HL-60 (cell line): ENCODE measurements around the gene GYG2.

ENCODE experiments used
- DNase-seq, 2 experiments: peaks; one replicate each; pipeline ENCODE4 v3.0.0-alpha.2; 2010 to 2020; ENCODE audit warnings: low read depth in 1 of 2, low spot score in 1 of 2
- H3K27ac ChIP-seq: fragments of 250-450 bp; sonication (Bioruptor Pico); replicated peaks from 2 replicates; pipeline ENCODE4 v1.5.1; 2020; ENCODE audit warnings: mild to moderate bottlenecking, moderate library complexity
- H3K27me3 ChIP-seq: fragments of 250-450 bp; sonication (Bioruptor Pico); 2 replicates; pipeline ENCODE4 v1.5.1; 2021; ENCODE audit warnings: mild to moderate bottlenecking, moderate library complexity; ENCODE audit not compliant: insufficient read depth, poor library complexity, severe bottlenecking
- H3K4me3 ChIP-seq: replicated peaks from 2 replicates; pipeline ENCODE4 v1.5.1; 2011; ENCODE audit warnings: mild to moderate bottlenecking, control low read depth, low read length; ENCODE audit not compliant: insufficient read depth
- GABPA ChIP-seq: IDR thresholded peaks from 2 replicates; pipeline ENCODE4 v1.6.1; 2012; ENCODE audit warnings: low read depth
- POLR2AphosphoS5 ChIP-seq: IDR thresholded peaks from 2 replicates; pipeline ENCODE4 v1.6.1; 2012; ENCODE audit warnings: low read depth
- SPI1 ChIP-seq: IDR thresholded peaks from 2 replicates; pipeline ENCODE4 v1.6.1; 2012; ENCODE audit warnings: low read depth, mild to moderate bottlenecking, borderline replicate concordance
- TF ChIP-seq, protein P1 (sequence below): IDR thresholded peaks from one replicate; pipeline ENCODE4 v1.5.1; 2011; ENCODE audit warnings: low read length, control low read depth, inconsistent platforms; ENCODE audit not compliant: insufficient read depth
- TF ChIP-seq, protein P2 (sequence below): IDR thresholded peaks from 2 replicates; pipeline ENCODE4 v1.6.1; 2012; ENCODE audit warnings: low read depth; ENCODE audit not compliant: insufficient replicate concordance

The GYG2 gene

DNA sequence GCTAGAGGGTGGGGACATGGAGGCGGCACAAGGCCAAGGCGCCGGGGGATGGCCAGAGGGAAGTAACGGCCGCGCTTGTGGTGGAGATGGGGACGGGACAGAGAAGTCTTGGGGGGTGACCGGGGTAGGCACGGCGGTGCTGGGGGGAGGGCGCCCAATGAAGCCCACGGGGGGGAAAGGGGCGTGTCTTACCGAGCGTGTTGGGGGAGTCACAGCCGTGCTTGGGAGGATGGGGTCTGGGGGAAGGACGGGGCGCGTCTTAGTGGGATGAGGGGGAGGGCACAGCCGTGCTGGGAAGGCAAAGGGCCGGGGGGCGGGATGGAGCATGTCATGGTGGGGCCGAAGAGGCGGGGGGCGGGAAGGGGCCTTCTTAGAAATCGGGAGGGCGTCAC, 99.5 kb downstream of the GYG2 start:
- 0 out of 2 replicates have a peak, but pooled peaks have one; percentile 15 for TF ChIP-seq SPI1
- TF ChIP-seq POLR2AphosphoS5 = no peak
- Histone ChIP-seq H3K27me3 (no peaks in the 10 kb centered on the region), H3K4me3 (peak overlapping the region; percentile 44), H3K27ac (no peak overlapping the region)
- DNase-seq = peak in 1 of 2 experiments; percentile 5

DNA sequence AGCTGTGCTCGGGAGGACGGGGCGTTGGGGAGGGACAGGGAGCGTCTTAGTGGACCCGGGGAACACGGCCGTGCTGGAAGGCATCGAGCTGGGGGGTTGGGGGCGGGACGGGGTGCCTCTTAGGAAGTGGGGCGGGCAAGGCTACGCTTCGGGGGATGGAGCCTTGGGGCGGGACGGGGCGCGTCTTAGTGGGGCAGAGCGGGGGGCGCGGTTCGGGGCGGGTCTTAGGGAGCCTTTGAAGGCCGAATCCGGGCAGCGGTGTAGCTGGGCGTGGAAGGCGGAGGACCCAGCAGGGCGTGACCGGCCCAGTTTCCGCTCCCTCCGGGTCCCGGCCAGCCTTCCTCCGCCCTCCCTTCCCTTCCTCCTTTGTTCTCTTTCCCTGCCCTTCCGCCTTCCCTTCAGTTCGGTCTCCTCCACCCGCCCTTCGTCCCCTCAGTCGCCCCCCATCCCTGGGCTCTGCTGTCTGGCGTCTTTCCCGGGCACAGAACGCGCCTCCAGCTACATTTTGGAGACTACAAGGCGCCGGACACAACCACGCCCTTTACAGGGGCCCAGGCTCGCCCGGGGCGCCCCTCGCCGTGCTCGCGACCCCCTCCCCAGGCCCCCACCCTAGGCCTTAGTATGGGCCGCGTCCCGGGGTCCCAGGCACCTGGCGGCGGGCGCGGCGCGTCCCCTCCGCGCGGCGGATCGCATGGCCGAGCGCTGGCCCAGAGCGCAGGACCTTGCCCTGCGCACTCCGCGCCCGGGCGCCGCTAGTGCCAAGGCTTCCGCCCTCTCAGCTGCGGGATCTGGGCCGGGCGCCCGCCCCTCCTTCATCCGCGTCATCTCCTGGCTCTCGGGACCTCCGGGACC, 100.1 kb downstream of the GYG2 start, which contains the start of gene ARSD:
Gene ARSD (minus strand): TSS at position 757 of the 852 bp plus-strand sequence. CDS start 64 bp downstream, at position 693.
- peak; percentile 54; the same call in 1 of the 2 replicates for TF ChIP-seq POLR2AphosphoS5
- TF ChIP-seq, protein P1, sequence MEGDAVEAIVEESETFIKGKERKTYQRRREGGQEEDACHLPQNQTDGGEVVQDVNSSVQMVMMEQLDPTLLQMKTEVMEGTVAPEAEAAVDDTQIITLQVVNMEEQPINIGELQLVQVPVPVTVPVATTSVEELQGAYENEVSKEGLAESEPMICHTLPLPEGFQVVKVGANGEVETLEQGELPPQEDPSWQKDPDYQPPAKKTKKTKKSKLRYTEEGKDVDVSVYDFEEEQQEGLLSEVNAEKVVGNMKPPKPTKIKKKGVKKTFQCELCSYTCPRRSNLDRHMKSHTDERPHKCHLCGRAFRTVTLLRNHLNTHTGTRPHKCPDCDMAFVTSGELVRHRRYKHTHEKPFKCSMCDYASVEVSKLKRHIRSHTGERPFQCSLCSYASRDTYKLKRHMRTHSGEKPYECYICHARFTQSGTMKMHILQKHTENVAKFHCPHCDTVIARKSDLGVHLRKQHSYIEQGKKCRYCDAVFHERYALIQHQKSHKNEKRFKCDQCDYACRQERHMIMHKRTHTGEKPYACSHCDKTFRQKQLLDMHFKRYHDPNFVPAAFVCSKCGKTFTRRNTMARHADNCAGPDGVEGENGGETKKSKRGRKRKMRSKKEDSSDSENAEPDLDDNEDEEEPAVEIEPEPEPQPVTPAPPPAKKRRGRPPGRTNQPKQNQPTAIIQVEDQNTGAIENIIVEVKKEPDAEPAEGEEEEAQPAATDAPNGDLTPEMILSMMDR = no peak
- peak within 1 kb of the TSS; percentile 74 for H3K27ac ChIP-seq
- H3K27me3 ChIP-seq = no peaks in the 10 kb centered on the region
- DNase-seq = peak in 1 of 2 experiments; percentile 74
- peak within 1 kb of the TSS; percentile 44 for H3K4me3 ChIP-seq

DNA sequence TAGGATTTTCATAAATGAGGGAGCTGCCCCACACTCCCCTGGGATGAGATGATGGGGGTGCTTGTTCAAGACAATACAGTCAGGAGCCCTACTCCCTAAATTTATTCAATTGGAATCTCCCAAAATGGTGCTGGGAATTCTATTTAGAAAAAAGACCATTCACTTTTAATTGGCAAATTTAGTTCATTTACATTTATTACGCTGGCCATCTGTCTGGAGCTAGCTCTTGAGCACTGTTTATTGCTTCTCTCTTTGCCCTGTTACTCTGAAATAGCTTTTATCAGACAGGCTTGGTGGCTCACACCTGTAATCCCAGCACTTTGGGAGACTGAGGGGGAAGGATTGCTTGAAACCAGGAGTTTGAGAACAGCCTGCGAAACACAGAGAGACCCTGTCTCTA, 102.4 kb downstream of the GYG2 start:
- TF ChIP-seq GABPA (no peak), SPI1 (no peak), POLR2AphosphoS5 (no peak)
- TF ChIP-seq, protein P2, sequence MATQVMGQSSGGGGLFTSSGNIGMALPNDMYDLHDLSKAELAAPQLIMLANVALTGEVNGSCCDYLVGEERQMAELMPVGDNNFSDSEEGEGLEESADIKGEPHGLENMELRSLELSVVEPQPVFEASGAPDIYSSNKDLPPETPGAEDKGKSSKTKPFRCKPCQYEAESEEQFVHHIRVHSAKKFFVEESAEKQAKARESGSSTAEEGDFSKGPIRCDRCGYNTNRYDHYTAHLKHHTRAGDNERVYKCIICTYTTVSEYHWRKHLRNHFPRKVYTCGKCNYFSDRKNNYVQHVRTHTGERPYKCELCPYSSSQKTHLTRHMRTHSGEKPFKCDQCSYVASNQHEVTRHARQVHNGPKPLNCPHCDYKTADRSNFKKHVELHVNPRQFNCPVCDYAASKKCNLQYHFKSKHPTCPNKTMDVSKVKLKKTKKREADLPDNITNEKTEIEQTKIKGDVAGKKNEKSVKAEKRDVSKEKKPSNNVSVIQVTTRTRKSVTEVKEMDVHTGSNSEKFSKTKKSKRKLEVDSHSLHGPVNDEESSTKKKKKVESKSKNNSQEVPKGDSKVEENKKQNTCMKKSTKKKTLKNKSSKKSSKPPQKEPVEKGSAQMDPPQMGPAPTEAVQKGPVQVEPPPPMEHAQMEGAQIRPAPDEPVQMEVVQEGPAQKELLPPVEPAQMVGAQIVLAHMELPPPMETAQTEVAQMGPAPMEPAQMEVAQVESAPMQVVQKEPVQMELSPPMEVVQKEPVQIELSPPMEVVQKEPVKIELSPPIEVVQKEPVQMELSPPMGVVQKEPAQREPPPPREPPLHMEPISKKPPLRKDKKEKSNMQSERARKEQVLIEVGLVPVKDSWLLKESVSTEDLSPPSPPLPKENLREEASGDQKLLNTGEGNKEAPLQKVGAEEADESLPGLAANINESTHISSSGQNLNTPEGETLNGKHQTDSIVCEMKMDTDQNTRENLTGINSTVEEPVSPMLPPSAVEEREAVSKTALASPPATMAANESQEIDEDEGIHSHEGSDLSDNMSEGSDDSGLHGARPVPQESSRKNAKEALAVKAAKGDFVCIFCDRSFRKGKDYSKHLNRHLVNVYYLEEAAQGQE = no peak
- TF ChIP-seq, protein P1 = no peak
- no peak overlapping the region for H3K4me3 ChIP-seq
- H3K27ac ChIP-seq = no peak overlapping the region
- DNase-seq = no peak
- H3K27me3 ChIP-seq = no peaks in the 10 kb centered on the region

DNA sequence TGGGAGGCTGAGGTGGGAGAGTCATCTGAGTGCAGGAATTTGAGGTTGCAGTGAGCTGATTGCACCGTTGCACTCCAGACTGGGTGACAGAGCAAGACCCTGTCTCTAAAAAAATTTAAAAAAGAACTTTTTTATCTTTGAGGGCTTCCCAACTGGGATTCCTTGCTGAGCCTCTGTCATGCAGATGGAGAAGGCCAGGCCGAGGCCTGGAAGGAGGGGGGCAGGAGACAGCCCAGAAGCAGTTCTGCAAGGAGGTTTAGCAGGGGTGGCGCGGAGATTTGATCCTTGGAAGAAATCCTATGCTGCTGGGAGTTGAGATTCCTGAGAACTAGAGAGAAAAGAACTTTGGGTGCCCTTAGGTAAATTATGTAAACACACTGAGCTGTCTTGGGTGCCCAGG, 102.9 kb downstream of the GYG2 start:
- H3K27me3 ChIP-seq = no peaks in the 10 kb centered on the region
- H3K4me3 ChIP-seq = no peak overlapping the region
- DNase-seq = no peak
- TF ChIP-seq GABPA = no peak
- TF ChIP-seq SPI1 = no peak
- TF ChIP-seq, protein P1 = no peak
- TF ChIP-seq, protein P2 = no peak
- TF ChIP-seq POLR2AphosphoS5 = no peak
- H3K27ac ChIP-seq = no peak overlapping the region
